IMR-90 (cell line): ENCODE results near the gene ITGA6. TPM values are rescaled to one million over a fixed set of nuclear protein-coding genes. Genes with fewer than 3 reads are reported as not detected.

Source experiments
- ATAC-seq: fragments of 200-7000 bp; cut with Tn5 transposase; 2 replicates; pipeline ENCODE4 v1.9.1; 2020; ENCODE audit warnings: low read depth, mild to moderate bottlenecking, moderate library complexity
- BruUV-seq: library from RNA; stranded (reverse); fragments of 400-500 nt; replicated peaks from 2 replicates; lab custom pipeline; 2021; lab: Mats Ljungman, UMichigan
- CTCF ChIA-PET: fragments of 300-600 bp; formaldehyde crosslinking; extraction: SDS; loops from one replicate; lab custom pipeline; 2021; ENCODE audit warnings: antibody characterized with exemption; lab: Yijun Ruan, JAX
- POLR2A ChIA-PET: fragments of 300-600 bp; sonication (Branson Sonifier 250); formaldehyde crosslinking; loops from one replicate; lab custom pipeline; 2022; ENCODE audit warnings: antibody characterized with exemption; ENCODE audit not compliant: unreplicated experiment; lab: Charles Lee
- DNase-seq: peaks from one replicate; pipeline ENCODE4 v3.0.0; 2013
- H2AFZ ChIP-seq: replicated peaks from 2 replicates; pipeline ENCODE3; 2013; ENCODE audit warnings: low read length, mild to moderate bottlenecking; ENCODE audit not compliant: poor library complexity
- H2AK5ac ChIP-seq: 2 replicates; pipeline ENCODE4 v1.6.1; 2013; ENCODE audit warnings: low read depth, low read length, inconsistent platforms
- H2AK9ac ChIP-seq: replicated peaks from 2 replicates; pipeline ENCODE3; 2013; ENCODE audit warnings: mild to moderate bottlenecking, low read depth, low read length, moderate library complexity; ENCODE audit not compliant: poor library complexity
- H2BK120ac ChIP-seq: 2 replicates; pipeline ENCODE4 v1.6.1; 2013; ENCODE audit warnings: low read depth, low read length, inconsistent platforms
- H2BK15ac ChIP-seq: 3 replicates; pipeline ENCODE4 v1.6.1; 2013; ENCODE audit warnings: low read depth, low read length, inconsistent platforms
- H2BK20ac ChIP-seq: 2 replicates; pipeline ENCODE4 v1.6.1; 2013; ENCODE audit warnings: low read depth, mild to moderate bottlenecking, inconsistent platforms, low read length, moderate library complexity
- H2BK5ac ChIP-seq: 2 replicates; pipeline ENCODE4 v1.6.1; 2013; ENCODE audit warnings: mild to moderate bottlenecking, low read depth, low read length, inconsistent platforms; ENCODE audit not compliant: poor library complexity, severe bottlenecking
- H3K14ac ChIP-seq: replicated peaks from 2 replicates; pipeline ENCODE4 v1.6.1; 2013; ENCODE audit warnings: low read depth, low read length, inconsistent platforms
- H3K18ac ChIP-seq: 2 replicates; pipeline ENCODE4 v1.6.1; 2013; ENCODE audit warnings: low read depth, low read length, control low read depth
- H3K23ac ChIP-seq: 2 replicates; pipeline ENCODE4 v1.6.1; 2013; ENCODE audit warnings: low read depth, low read length, inconsistent platforms
- H3K27ac ChIP-seq: 2 replicates; pipeline ENCODE4 v1.5.1; 2013; ENCODE audit warnings: mild to moderate bottlenecking, control low read depth, low read length; ENCODE audit not compliant: insufficient read depth
- H3K27me3 ChIP-seq: 2 replicates; pipeline ENCODE4 v1.6.1; 2013; ENCODE audit warnings: low read length; ENCODE audit not compliant: control insufficient read depth, insufficient read depth
- H3K36me3 ChIP-seq: 2 replicates; pipeline ENCODE4 v1.6.1; 2013; ENCODE audit warnings: low read length, mixed read lengths; ENCODE audit not compliant: control insufficient read depth, insufficient read depth
- H3K4ac ChIP-seq: 2 replicates; pipeline ENCODE4 v1.6.1; 2013; ENCODE audit warnings: low read depth, low read length, inconsistent platforms
- H3K4me1 ChIP-seq: 2 replicates; pipeline ENCODE4 v1.6.1; 2013; ENCODE audit warnings: low read length, mixed read lengths; ENCODE audit not compliant: control insufficient read depth, insufficient read depth
- H3K4me2 ChIP-seq: 2 replicates; pipeline ENCODE4 v1.6.1; 2013; ENCODE audit warnings: low read depth, mild to moderate bottlenecking, control low read depth, low read length, moderate library complexity
- H3K4me3 ChIP-seq: 2 replicates; pipeline ENCODE4 v1.5.1; 2013; ENCODE audit warnings: low read depth, mild to moderate bottlenecking, control low read depth, low read length, moderate library complexity; ENCODE audit not compliant: insufficient read depth
- H3K56ac ChIP-seq: 2 replicates; pipeline ENCODE4 v1.6.1; 2013; ENCODE audit warnings: low read length, inconsistent platforms; ENCODE audit not compliant: insufficient read depth; ENCODE audit errors: extremely low read depth
- H3K79me1 ChIP-seq, 2 experiments: 2 replicates each; pipeline ENCODE4 v1.6.1; 2013; ENCODE audit warnings: low read length in 2 of 2, inconsistent platforms in 1 of 2, low read depth in 1 of 2
- H3K9ac ChIP-seq: 2 replicates; pipeline ENCODE4 v1.6.1; 2013; ENCODE audit warnings: low read depth, low read length, control low read depth
- H3K9me1 ChIP-seq: 2 replicates; pipeline ENCODE4 v1.6.1; 2013; ENCODE audit warnings: low read length, inconsistent platforms; ENCODE audit not compliant: insufficient read depth
- H3K9me3 ChIP-seq: 2 replicates; pipeline ENCODE4 v1.6.1; 2013; ENCODE audit warnings: low read length; ENCODE audit not compliant: control insufficient read depth, insufficient read depth
- H4K20me1 ChIP-seq: 2 replicates; pipeline ENCODE4 v1.6.1; 2013; ENCODE audit warnings: low read length, inconsistent platforms; ENCODE audit not compliant: insufficient read depth
- H4K5ac ChIP-seq: 2 replicates; pipeline ENCODE4 v1.6.1; 2013; ENCODE audit warnings: mild to moderate bottlenecking, low read depth, low read length, control low read depth
- H4K8ac ChIP-seq, 2 experiments: 2 replicates each; pipeline ENCODE4 v1.6.1; 2013; ENCODE audit warnings: low read depth in 2 of 2, low read length in 2 of 2, control low read depth in 1 of 2, inconsistent platforms in 1 of 2
- H4K91ac ChIP-seq: 2 replicates; pipeline ENCODE4 v1.6.1; 2013; ENCODE audit warnings: low read depth, low read length, inconsistent platforms; ENCODE audit not compliant: insufficient read depth
- CHD1 ChIP-seq: IDR thresholded peaks from 2 replicates; pipeline ENCODE4 v1.6.1; 2012; ENCODE audit warnings: low read depth, low read length, improper control_type of control experiment
- NFE2L2 ChIP-seq: fragments of 150-350 bp; IDR thresholded peaks from 2 replicates; pipeline ENCODE4 v1.6.1; 2016; ENCODE audit warnings: low read depth, mild to moderate bottlenecking, low read length
- RCOR1 ChIP-seq: IDR thresholded peaks from 2 replicates; pipeline ENCODE4 v1.6.1; 2012; ENCODE audit warnings: mild to moderate bottlenecking, low read length, improper control_type of control experiment; ENCODE audit not compliant: insufficient replicate concordance
- WGBS, 2 experiments: methylation state at CpG; one replicate each; pipeline versions ENCODE4 v1.1.5 to v1.1.7; 2013; ENCODE audit warnings: missing lambda C conversion rate in 2 of 2; ENCODE audit not compliant: insufficient read length in 1 of 2; ENCODE audit errors: extremely low coverage in 2 of 2; 5-methylcytosine and 5-hydroxymethylcytosine counted together
- dilution Hi-C: fragments of 300-500 bp; cut with HindIII; formaldehyde crosslinking; loops from one replicate; pipeline ENCODE4 v1.14.3; 2018; ENCODE audit warnings: low sequenced_read_pairs; ENCODE audit not compliant: unreplicated experiment
- in situ Hi-C: fragments of 300-500 bp; cut with MboI; formaldehyde crosslinking; loops from 3 replicates; pipeline ENCODE4 v1.14.3; 2019; ENCODE audit warnings: low sequenced_read_pairs, inconsistent platforms, mixed read lengths
- intact Hi-C: fragments of 100-400 bp; cut with micrococcal nuclease; formaldehyde crosslinking; loops from 2 replicates; pipeline ENCODE4 v1.10.0; 2022
- polyA plus RNA-seq, 3 experiments: library from polyadenylated mRNA; depleted of rRNA; stranded (reverse); fragments of >200 nt; gene quantifications; 2 replicates each; pipeline ENCODE4 v1.2.3, GENCODE V29; 2012; ENCODE audit warnings: low replicate concordance in 1 of 3
- total RNA-seq: library from RNA; depleted of rRNA; stranded (reverse); fragments of >200 nt; gene quantifications from 2 replicates; pipeline ENCODE4 v1.2.3, GENCODE V29; 2012

Gene ITGA6
- total and polyA plus RNA-seq, 2 of the 4 experiments (the other 2 are of a cell fraction), result 12.5 to 43.9 TPM

- no peak overlapping the region for H3K18ac ChIP-seq
- no peak overlapping the region for H2BK120ac ChIP-seq
- peak overlapping the region; percentile 20 for H2AK9ac ChIP-seq
- H3K56ac ChIP-seq, result no peak overlapping the region
- H3K9ac ChIP-seq, result no peak overlapping the region
- no peak overlapping the region for H4K91ac ChIP-seq
- no peak for TF ChIP-seq CHD1
- TF ChIP-seq NFE2L2, result no peak
- TF ChIP-seq RCOR1, result no peak
- H3K14ac ChIP-seq, result no peak overlapping the region
- H2AK5ac ChIP-seq, result no peak overlapping the region
- H4K8ac ChIP-seq, result peak overlapping the region in 1 of 2 experiments; percentile 14; a peak in 1 of 4 replicates
- peak overlapping the region; percentile 85 for H3K4me2 ChIP-seq
- peaks cover 2% of the 10 kb centered on the region; the same call in 1 of the 2 replicates for H3K9me1 ChIP-seq
- no peak overlapping the region for H2BK20ac ChIP-seq
- peak overlapping the region; percentile 68 for H3K23ac ChIP-seq
- H2BK15ac ChIP-seq, result 0 out of 3 replicates have a peak overlapping the region, but pooled peaks have one; percentile 41
- H3K4ac ChIP-seq, result no peak overlapping the region
- H3K4me1 ChIP-seq, result peaks cover 7% of the 10 kb centered on the region
- intact Hi-C loops (no loop called here), in situ Hi-C loops (no loop called here), dilution Hi-C loops (no loop called here)
- peaks cover 5% of the 10 kb centered on the region; the same call in 1 of the 2 replicates for H3K27me3 ChIP-seq
- H4K20me1 ChIP-seq, result no peaks in the 10 kb centered on the region
- ATAC-seq (no peak), DNase-seq (no peak)
- no TSS peak for BruUV-seq
- ChIA-PET CTCF (interaction anchor here (1.1 to 1.8 kb wide), 3 partner anchors 13 to 34 kb away, joined by 3 to 5 read pairs (median 5); no protein-coding TSS in a partner anchor), POLR2A (no interaction called here)
- H3K79me1 ChIP-seq, result peaks cover 13 to 26% of the 10 kb centered on the region in 2 experiments
- peak overlapping the region; percentile 93 for H2AFZ ChIP-seq
- H3K4me3 ChIP-seq, result peak overlapping the region; percentile 82
- no peaks in the 10 kb centered on the region for H3K36me3 ChIP-seq
- WGBS, 2 experiments, result 37% methylated on average over 4 of the region's 17 CpGs; no CpG with 5 or more reads in 1 of the 2 experiments
- H2BK5ac ChIP-seq, result no peak overlapping the region
- no peak overlapping the region for H4K5ac ChIP-seq
- no peaks in the 10 kb centered on the region for H3K9me3 ChIP-seq
- H3K27ac ChIP-seq, result no peak overlapping the region; the same call in 1 of the 2 replicates
These were observed 641 bp upstream of the ITGA6 start for GRCh38 chr2:172426635-172427255.
